Fibroblast of skin of left quadriceps (primary cell): ENCODE measurements around the gene PRDM16.

Experiments
- DNase-seq, 2 experiments: peaks; one replicate each; pipeline ENCODE4 v3.0.0-alpha.2; 2013; ENCODE audit warnings: low read depth in 2 of 2

Gene PRDM16

DNA sequence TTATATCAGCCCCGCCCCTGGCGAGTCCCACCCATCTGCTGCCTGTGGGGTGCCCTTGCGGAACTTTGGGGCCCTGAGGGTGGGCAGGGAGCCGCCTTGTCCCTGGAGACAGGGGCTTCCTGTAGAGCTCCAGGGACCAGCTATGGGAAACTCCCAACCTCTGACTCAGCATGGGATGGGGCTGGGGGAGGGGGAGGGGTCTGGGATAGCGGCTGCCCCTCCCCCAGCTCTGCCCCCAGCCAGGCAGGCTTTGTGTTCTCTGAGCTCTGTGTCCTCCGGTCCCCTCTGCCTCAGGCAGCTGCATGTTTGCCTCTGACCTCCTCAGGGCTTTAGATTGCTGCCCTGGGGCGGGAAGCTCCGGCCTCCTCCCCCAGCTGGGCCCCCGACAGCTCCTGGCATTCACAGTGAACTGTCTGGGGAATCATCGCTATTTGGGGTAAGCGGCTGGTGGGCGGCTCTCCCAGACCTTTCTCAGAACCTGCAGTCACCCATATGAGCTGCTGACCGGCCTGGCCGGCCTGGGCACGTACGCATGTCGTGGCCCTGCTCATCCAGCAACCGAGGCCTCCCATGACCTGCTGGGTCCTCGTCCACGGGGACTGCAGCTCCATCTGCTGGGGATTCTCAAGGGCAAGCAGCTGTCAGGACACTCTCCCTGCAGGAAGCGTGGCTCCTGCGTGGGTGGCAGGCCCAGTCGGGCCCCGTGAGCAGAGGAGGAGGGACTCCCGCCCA, 402.5 kb downstream of the PRDM16 start:
- peak; percentile 17 to 23 for DNase-seq

DNA sequence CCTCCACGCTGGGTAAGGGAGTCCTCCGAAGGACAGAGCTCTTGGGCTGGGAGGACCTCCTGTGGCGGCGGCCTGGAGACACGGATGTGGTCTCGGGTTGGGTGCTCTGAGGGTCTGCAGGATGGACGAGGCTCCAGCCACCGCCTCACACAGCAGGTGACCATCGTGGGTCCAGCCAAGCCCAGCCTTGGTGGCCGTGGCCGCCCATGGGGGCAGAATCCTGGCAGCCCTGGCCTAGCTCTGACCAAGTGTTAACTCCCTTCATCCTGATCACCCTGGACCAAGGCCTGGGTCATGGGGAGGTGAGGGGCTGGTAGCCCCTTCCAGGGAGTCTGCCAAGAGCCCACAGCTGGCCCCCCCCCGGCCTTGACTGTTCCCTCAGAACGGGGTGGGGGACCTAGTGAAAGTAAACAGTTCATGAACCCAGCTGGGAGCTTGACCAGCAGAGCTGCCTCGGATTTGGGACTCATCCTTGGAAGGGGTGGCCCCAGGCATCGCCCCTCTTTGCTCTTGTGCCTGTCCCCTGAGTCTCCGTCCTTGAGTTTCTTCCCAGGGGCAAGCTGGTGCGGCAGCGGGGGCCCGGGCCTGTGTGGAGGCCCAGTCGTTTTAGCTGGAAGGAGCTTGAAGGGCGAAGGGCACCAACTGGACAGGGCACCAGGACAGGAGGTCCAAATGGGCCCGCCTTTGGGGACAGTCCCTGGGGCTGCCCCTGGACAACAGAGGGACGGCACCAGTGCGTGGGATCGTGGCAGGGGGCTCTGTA, 403.3 kb downstream of the PRDM16 start:
- DNase-seq, result no peak

DNA sequence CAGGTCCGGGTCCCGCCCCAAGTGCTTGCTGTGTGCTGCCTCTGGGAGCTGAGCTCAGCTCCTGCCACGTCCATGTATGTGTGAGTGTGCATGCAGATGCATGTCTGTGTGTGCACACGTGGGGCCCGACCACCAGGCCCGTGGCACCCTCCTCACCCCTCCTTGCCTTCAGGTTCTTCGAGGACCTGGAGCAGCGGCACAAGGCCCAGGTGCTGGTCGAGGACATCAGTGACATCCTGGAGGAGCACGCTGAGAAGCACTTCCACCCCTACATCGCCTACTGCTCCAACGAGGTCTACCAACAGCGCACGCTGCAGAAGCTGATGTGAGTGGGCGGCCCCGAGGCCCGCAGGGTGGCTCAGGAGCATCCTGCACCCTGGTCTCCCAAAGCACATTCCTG, 403.9 kb downstream of the PRDM16 start:
- no peak for DNase-seq

DNA sequence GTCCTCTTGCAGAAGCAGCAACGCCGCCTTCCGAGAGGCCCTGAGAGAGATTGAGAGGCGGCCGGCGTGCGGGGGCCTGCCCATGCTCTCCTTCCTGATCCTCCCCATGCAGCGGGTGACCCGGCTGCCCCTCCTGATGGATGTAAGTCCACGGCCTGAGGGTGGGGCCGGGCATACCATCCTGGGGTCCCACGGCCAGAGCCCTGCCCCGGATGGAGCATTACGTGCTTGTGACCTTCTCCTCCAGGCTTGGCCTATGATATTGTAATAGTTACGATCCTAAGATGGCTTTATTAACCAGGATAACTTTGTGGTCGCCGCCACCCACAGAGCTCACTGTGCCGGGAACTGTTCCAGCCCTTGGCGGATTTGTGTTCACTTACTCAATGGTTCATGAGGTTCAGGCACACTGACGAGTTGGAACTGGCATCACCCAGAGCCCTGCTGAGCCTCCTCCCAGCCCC, 404.4 kb downstream of the PRDM16 start:
- peak; percentile 78 to 82 for DNase-seq

DNA sequence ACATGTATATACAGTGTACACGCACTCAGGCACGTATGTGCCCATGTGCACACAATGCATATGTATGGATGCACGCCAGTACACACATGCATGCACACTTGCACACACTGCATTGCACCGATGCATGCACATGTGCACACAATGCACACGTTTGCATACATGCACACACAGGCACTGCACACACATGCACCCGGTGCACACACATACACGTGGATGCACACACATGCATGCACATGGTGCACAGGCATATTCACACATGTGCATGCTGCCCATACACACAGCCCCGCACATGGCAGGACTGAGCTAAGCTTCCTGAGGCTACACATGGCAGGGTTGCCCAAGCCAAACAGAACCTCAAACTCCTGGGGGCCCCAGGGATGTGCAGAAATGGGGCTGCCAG, 405.0 kb downstream of the PRDM16 start:
- DNase-seq, result no peak

DNA sequence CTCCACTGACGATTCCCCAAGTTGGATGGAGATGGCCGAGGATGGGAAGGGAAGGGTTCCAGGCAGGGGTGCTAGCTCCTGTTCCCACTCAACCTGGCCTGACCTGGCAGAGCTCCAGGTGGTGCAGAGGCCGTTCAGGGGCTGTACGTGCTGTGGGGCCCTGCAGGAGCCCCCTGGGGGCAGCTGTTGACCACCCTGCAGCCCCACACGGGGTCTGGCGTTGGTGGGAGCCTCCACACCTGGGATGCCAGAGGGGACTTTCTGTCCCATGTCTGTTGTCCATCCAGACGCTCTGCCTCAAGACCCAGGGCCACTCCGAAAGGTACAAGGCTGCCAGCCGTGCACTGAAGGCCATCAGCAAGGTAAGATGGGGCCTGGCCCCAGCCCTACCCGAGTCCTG, 405.4 kb downstream of the PRDM16 start:
- no peak for DNase-seq

DNA sequence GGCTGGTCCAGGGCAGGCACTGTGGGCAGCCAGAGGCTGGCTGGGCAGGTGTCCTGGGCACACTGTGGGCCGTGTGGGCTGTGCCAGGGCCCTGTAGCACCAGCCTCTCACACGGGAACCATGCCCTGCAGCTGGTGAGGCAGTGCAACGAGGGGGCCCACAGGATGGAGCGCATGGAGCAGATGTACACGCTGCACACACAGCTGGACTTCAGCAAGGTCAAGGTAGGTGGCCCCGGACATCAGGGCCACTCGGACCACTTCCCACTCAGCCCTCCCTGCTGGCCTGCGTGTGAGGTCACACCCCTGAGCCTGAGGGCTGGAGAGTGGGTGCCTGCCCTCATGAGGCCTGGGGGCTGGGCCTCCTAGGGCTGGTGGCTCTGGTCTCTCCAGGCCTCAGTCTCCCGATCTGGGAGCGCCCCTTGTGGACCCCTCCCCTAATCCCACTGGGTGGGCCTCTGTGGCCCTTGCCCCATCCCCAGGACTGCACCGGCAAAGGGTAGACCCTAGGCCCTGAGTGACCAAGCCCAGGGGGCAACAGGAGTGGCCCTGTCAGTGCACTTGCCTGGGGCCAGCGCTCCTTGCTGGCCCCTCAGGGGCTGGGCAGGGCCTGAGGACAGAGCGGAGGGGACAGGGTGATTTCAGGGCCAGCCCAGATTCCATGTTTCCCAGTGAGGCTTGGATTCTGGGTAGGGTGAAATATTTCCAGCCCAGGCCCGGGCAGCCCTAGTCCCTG, 407.0 kb downstream of the PRDM16 start:
- no peak for DNase-seq

DNA sequence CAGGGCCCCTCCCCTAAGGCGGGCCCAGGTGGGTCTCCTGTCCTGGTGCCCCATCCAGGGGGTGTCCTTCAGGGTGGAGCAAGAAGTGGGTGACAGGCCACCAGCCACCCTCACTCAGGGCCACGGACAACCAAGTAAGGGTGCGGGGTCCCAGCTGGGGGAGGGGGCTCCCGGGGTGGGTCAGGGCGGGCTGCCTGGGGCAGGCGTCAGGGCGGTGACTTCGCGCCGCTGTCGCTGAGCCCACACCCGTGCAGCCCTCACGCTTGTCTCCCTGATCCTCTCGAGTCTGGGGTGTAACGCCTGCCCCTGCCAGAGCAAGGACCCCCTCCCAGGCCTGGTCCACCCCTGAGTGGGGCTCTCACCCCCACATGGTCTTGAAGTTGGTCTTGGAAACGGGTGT, 407.7 kb downstream of the PRDM16 start:
- DNase-seq, result no peak

DNA sequence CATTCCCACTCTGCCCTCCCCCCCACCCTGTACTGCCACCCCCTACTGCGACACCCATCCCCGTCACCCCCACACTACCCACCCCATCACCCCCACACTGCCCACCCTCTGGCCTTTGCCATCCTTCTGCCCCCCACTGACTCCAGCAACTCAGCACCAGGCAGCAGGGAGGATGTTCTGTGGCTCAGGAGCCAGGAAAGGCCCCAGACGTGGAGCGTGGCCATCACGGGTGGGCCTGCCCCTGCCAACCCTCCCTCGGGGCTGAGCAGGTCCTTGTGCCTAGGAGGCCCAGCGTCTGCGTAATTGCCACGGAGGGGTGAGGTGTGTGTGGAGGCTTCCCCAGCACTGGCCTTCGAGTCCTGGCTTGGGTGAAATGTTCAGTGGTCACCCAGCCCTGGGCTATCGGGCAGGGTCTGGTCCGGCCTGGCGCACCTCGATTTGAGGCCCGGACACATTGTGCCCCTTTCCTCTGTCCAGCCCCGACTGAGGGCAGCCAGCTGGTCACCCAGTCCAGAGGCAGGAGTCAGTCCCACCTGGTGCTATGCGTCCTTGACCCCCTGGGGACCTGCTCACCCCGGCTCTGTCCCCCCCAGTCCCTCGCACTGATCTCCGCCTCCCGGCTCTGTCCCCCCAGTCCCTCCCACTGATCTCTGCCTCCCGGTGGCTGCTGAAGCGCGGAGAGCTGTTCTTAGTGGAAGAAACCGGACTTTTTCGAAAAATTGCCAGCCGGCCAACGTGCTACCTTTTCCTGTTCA, 408.4 kb downstream of the PRDM16 start:
- DNase-seq, result no peak

DNA sequence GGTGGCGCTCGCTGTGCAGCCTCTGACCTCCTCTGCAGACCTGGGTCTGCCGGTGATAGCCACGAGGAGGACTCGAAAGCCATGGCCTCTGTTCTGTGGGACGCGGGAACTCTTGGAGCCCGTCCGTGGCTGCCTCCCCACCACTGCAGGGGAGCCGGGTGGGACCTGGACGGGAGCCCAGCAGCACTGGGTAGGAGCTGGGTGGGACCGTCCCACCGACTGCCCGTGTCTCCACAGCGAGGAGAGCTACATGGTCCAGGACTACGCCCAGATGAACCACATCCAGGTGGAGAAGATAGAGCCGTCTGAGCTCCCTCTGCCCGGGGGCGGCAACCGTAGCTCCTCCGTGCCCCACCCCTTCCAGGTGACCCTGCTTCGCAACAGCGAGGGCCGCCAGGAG, 409.2 kb downstream of the PRDM16 start:
- DNase-seq, result no peak

DNA sequence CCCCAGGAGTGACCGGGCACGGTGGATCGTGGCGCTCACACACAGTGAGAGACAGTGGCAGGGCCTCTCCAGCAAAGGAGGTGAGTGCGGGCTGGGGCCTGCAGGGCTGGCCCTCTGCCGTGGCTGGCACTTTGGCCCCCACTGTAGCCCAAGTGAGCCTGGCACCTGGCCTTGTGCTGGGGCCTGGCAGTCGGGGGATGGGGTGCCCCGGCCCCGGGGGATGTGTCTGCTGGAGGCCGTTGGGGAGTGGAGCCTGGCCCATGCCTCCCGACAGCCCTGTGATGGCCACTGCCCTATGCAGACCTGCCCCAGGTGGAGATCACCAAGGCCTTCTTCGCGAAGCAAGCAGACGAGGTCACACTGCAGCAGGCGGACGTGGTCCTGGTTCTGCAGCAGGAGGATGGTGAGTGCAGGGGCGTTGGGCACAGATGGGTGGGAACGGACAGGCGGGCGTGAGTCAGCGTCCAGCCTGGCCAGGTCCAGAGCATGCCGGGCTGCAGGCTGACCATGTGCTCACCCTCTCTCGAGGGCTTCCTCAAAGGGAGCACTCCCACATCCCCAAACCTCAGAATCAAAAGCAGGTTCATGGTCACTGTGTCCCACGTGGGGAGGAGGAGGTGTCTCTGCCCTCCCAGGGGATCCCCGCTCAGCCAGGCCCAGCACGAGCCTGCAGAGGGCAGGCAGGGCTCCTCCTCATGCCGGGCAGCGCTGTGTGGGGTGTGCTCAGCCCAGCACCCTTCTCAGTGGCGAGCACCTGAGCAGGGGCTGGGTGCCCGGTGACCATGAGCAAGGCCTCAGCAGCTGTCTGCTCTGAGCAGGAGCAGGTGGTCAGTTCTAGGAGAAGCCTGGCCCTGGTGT, 410.7 kb downstream of the PRDM16 start:
- no peak for DNase-seq

DNA sequence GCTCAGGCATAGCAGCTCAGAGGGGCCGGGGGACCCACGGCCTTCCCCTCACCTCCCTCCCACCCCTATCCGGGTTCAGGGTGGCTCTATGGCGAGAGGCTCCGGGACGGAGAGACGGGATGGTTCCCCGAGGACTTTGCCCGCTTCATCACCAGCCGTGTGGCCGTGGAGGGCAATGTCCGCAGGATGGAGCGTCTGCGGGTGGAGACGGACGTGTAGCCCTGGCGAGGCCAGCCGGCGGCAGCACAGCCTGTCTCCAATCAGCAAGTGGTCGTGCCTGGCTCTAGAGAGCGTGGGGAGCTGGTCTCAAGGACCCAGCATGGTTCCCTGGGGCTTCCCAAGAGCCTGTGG, 411.3 kb downstream of the PRDM16 start:
- DNase-seq, result no peak

DNA sequence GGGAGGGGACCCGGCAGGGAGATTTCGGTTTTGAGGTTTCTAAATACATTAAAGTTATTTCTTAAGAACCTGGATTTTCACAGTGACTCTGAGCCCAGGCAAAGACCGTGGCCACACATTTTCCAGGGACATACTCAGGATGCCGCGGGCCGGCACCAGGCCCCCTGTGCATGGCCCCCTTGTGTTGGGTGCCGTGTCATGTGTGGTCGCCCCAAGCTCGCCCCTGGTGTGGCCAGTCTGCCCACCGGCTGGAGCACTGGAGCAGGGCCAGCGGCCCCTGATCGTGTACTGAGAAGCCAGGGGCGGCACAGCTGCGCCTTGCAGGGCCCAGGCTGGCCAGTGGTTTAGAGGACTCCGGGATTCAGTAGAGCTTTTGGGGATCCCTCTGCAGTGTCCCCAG, 412.0 kb downstream of the PRDM16 start:
- DNase-seq, result no peak

DNA sequence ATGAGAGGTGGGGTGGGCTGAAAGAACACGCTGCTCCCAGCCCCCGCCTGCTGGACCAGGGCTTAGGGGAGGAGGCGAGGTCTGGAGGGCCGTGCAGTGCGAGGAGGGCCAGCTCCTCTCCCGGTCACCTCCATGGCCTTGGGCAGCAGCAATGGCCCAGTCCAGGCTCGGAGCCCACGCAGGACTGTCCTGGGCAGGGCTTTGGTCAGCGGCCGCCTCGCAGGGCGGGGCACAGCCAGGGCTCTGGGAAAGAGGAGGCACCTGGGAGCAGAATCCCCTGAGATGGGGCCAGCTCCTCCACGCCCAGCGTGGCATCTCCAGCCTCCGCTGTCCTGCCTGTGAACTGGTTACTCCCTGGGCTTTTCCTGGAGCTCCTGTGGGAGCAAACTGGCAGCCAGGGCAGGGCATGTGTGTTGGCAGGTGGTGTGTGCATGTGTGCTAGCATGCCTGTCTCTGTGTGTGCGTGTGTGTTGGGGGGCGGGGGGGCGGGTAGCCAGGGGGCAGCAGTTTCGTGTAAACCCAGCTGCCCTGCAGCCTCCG, 412.9 kb downstream of the PRDM16 start:
- no peak for DNase-seq

DNA sequence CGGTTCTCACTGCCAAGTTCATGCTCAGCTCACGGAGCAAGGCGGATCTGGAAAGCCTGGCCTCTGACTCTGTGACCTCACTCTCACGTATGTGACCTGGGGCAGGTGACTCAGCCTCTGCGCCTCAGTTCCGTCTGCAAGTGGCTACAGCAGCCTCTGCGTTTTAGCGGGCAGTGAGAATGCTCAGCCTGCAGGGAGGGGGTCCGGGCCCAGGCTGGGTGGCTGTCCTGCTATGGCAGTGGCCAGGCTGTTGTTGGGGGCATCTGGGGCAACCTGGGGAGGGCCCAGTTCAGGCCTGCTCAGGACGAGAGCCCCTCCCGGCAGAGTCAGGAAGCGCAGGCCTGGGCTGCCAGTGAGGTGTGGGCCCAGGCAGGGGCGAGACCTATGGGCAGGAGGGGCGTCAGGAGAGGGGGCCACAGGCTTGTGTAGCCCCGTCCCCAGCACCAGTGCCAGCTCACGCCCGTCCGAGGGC, 413.4 kb downstream of the PRDM16 start:
- DNase-seq, result no peak

DNA sequence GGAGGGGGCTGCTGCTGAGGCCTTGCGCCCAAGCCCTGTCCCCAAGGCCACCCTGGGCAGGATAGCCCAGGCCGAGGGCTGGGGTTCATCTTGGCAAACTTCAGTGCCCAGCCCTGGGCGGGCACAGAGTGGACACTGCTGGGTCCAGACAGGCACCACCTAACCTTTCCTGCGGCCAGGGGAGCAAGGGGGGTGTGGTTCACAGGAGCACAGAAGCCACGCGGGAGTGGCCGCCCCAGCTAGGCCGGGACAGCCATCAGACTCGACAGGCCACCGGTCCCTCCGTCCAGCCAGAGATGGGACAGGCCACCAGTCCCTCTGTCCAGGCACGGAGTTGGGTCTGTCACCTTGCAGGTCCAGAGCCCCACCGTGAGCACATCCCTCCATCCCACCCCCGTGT, 414.4 kb downstream of the PRDM16 start:
- DNase-seq, result no peak

DNA sequence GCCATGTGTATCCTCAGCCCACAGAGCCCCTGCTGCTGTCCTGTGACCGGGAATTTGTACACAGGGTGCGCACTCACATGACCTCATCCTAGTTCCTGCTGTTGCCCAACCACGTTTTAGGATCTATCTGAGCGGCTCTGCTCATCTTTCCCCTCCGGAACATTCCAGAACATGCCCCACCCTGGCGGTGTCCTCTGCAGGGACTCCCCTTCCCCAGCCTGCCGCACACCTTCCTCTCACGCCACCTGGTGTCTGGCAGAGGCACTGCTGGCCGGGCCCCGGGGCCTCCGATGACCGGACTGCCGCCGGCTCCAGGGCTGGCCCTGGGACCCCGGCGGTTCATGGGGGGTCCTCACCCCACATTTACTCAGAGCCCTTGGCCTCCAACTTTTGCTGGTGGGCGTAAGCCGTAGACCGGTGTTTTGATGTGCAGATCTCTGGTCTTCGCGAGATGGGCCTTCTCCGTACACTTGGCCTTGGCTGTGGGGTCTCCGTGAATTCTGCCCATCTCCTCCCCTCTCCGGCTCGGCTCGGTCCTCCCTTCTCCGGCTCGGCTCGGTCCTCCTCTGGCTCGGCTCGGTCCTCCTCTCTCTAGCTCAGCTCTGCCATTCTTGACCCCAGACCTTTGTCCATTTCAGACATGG, 414.9 kb downstream of the PRDM16 start:
- peak in 1 of 2 experiments; percentile 2 for DNase-seq

DNA sequence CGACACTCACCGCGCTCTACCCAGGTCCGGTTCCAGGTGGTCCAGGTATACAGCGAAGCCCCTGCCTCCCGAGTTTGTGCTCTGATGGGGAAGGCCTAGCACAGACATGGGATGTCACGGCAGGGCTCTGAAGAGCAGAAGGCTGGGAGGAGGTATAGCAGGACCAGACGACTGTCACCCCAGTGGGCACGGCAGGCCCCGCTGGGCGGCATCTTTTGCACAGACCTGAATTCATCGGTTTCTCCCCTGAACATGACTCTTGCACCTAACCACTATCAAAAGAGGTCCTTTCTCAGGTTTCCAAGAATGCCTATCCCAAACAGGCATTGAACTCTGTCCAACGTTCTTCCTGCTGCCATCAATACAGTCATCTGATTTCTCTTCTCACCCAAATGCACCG, 416.0 kb downstream of the PRDM16 start:
- DNase-seq, result no peak
